Bone marrow (tissue), 2 donors: Measurements from ENCODE around the gene COL7A1.
A peak's percentile ranks its signal among the peaks of the same experiment; 100 is the strongest.

Experiments
- DNase-seq, 2 donors: peaks; one replicate each; lab custom pipeline; 2025; lab: John Stamatoyannopoulos, UW

COL7A1 gene

DNA sequence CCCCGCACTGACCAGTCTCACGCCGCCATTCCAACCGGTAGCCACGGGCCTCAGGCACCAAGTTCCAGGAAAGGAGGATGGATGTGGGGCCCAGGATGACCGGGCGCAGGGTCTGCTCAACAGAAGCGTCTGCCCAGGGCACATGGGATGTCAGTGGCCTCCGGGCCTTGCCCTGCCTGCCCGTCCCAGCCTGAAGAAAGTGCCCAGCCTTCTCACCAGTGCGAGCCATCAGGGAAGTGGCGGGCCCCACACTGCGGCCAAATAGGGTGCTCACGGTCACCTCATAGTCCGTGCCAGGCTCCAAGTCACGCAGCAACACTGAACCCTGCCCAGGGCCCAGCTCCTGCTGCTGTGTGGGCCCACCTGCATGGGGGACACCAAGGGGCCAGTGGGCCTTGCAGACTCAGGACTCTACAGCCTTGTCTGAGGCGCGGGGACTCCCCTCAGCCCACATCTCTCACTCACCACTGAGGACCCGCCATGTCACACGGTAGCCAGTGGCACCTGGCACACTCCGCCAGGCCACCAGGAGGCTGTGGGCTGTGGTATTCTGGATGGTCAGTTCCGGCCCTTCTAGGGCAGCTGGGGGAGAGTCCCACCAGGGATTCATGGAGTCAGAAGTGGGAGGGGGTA, 3.1 kb downstream of the COL7A1 start:
- DNase-seq = no peak

DNA sequence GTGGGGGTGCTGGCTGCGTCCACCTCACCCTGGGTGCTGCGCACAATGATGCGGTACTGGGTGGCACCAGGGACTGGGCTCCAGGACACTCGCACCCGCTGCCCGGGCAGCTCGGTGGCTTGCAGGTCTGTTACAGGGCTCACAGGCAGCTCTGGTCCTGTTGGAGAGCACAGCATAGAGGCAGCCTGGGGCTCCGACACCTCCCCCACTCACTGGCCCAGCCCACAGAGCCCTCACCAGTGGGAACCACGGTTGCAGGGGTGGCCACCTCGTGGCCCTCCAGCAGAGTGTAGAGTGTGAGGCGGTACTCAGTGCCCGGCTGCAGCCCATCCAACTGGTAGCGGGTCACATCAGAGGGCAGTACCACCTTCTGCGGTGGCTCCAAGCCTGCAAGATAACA, 3.7 kb downstream of the COL7A1 start:
- no peak for DNase-seq

- DNase-seq = no peak
Measured at GRCh38 chr3:48588230-48588629, 6.9 kb downstream of the COL7A1 start.

DNA sequence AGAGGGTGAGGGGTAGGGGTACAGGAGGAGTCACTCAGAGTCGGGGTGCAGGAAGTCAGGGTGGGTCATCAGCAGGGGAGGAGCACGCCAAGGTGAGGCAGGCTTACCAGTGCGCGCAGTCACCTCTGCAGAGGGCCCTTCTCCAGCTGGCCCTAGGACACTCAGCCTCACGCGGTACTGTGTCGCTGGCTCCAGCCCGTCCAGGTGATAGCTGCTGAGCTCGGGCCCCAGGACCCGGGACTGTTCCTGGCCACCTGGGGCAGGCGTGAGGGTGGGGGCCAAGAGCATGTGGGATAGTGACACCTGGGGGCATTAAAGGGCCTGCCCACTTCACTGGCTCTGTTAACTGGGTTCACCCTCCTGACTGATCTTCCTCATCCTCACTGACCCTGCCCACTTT, 7.4 kb downstream of the COL7A1 start:
- DNase-seq = no peak

GRCh38 chr3:48585411-48585810, 9.7 kb downstream of the COL7A1 start:
- no peak for DNase-seq

DNA sequence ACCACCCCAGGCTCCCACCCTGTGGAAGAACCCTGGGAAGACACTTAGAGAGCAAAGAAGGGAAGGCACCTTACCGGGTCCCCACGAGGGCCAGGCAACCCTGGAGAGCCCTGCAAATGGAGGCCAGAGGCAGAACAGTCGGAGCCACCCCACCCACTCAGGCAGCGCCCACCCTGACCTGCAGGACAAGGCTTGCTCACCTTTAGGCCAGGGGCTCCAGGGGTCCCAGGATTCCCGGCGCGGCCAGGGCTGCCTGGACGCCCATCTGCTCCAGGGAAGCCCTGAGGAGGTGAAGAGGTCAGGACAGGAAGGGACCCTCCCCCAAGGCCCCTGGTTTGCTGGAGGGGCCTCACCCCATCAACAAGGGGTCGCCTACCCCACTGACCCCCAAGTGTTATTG, 10.3 kb downstream of the COL7A1 start:
- DNase-seq = no peak

DNA sequence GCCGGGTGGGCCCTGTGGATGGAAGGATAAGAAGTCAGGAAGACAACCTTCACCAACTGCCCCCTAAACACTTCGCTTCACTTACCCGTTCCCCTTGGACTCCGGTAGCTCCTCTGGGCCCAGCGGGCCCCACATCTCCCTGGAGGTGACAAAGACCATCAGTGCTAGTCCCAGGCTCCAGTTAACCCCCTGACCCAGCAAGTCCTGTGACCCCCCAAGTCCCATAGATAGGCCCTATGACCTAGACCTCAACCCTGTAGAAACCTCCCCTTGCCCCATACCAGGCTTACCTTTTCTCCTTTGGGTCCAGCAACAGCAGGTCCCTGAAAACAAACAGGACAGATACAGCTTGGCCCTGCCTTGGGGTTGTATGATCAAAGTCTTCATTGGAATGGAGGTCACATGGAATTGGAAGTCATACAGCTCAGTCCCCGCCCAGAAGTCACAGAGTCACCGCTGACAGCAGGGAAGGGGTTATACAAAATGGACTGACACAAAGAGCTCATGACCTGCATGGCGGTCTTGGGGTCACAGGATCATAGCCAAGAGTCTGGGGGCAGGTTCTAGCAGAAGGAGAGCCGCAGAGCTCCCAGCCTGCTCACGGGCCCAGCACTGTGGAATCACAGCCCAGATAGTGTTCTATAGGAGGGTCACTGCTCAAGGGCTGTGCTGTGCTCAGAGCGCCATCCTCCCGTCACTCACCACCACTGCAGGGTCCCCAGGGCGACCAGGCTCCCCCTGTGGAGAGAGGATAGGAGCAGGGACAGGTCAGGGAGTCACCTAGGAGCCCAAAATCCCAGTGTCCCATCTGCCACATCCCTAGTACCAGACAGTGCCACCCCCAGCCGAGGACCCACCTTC, 13.3 kb downstream of the COL7A1 start:
- DNase-seq = no peak

DNA sequence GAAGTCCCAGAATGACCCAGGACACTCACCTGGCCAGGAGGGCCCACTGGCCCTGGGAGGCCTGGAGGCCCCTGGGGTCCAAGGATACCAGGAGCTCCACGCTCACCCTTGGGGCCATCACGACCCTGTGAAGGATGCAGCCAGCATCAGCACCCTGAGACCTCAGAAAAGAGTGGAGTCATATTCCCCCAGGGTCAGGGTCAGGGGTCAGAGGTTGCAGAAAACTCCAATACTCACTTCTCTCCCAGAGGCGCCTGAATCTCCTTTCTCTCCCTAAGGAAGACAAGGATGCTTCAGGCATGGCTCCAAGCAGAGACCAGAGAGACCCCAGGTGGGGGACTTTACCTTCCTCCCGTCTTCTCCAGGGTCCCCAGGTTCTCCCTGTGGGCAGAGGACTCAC, 18.5 kb downstream of the COL7A1 start:
- no peak for DNase-seq

- no peak for DNase-seq
Measured at GRCh38 chr3:48575366-48575765, 19.8 kb downstream of the COL7A1 start.

DNA sequence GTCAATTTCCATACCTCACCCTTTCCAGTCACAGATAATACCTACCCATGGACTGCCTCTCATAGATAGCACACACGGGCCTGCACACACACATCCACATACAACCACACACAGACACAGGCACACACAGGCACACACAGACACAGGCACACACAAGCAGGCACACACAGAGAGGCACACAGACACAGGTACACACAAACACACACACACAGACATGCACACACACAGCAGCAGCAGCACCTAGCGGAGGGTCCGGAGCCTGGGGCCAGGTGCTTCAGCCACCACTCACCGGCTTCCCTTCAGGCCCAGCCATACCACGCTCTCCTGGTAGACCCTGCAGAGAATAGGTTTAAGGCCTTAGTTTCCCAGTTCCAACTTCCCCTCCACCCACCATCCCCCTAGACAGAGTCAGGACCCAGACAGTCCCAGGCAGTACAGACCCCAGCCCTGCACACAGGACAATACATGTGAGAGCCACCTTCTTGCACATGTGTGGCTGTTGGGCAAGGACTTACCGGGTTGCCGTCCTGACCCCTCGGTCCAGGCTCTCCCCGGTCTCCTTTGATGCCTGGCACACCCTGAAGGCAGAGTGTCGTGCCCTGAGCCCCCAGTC, 21.1 kb downstream of the COL7A1 start:
- no peak for DNase-seq

DNA sequence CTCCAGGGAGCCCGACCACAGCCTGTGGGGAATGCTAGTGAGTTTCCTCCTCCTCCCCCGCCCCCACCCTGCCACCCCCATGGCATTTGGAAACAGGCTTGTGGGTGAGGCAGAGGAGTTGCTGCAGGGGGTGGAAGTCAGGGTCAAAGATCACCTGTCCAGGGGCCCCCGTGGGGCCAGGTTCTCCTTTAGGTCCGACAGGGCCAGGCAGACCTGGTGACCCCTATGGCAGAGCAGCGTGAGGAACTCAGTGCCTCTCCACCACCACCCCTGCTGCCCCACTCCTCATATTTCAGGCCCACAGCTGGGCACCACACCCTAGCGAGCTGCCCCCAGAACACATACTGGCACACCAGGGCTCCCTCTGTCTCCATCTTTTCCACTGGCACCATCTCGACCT, 22.6 kb downstream of the COL7A1 start:
- no peak for DNase-seq

- no peak for DNase-seq
Measured at GRCh38 chr3:48571938-48572337, 23.2 kb downstream of the COL7A1 start.

- no peak for DNase-seq
Measured at GRCh38 chr3:48569808-48570450, 25.2 kb downstream of the COL7A1 start.

- DNase-seq = no peak
Measured at GRCh38 chr3:48569400-48569799, 25.7 kb downstream of the COL7A1 start.

DNA sequence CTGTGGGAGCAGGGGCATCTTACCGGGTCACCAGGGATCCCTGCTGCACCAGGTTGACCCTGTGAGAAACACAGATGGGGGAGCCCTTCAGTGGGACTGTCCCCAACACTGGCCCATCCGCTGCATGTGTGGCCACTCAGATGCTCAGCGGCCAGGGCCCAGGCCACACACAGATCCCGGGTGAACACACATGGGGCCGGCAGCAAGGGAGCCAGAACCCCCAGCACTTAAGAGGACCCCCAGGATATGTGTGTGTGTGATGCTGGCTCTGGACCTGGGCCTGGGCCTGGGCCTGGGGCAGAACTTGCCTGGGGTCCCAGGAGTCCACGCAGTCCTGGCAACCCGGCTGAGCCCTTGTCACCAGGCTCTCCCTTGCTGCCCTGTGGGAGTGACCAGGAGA, 26.7 kb downstream of the COL7A1 start:
- DNase-seq = no peak

DNA sequence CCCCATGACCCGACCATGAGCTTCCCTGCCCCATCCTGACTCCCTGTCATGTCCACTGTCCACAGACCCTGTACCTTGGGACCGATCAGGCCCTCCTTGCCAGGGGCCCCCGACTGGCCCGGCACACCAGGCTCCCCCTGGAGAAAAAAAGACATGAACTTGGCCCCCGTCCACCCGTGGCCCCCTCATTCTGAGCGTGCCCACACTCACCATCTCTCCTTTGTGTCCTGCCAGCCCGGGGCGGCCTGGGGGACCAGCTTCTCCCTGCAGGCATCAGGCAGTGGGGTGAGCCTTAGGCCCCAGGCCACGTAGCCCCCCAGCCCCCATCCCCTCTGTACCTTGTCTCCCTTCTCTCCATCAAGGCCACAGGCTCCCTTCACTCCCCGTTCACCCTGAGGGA, 27.6 kb downstream of the COL7A1 start:
- DNase-seq = no peak

DNA sequence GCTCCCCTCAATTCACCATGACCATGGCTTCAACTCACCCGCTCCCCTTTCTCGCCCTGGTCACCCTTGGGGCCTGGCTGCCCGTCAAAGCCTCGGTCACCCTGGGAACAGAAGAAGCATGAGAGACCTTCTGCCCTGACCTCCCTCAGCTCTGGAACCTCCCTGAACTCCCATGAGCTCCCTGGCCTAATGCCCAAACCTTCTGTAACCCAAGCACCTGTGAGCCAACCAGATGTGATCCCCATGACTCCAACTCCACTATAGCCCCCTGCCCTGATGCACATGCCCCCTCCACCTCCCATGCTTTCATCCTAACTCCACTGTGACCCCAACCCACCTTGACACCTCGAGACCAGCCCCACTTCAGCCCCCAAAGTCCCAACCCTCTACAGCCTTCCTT, 28.0 kb downstream of the COL7A1 start:
- DNase-seq = no peak

GRCh38 chr3:48566401-48566760, 28.7 kb downstream of the COL7A1 start:
- DNase-seq = no peak

- DNase-seq = peak in 1 of 2 donors; percentile 27
Measured at GRCh38 chr3:48565591-48566400, 29.3 kb downstream of the COL7A1 start.

GRCh38 chr3:48565186-48565585, 29.9 kb downstream of the COL7A1 start:
- no peak for DNase-seq

- DNase-seq = no peak
Measured at GRCh38 chr3:48564667-48565066, 30.5 kb downstream of the COL7A1 start.

- DNase-seq = peak in 1 of 2 donors; percentile 73
Measured at GRCh38 chr3:48564022-48564421, 31.1 kb downstream of the COL7A1 start.
